ENCODE results near the gene TEX36. TPM values are rescaled to one million over a fixed set of nuclear protein-coding genes. Genes with fewer than 3 reads are reported as not detected.

Gene TEX36, protein sequence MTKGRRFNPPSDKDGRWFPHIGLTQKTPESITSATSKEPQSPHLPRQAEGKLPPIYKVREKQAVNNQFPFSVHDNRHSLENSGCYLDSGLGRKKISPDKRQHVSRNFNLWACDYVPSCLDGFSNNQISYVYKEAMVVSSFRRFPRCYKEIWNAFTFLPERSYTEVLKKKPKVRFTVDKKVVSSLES
- not detected in 2 replicates for total RNA-seq

DNA sequence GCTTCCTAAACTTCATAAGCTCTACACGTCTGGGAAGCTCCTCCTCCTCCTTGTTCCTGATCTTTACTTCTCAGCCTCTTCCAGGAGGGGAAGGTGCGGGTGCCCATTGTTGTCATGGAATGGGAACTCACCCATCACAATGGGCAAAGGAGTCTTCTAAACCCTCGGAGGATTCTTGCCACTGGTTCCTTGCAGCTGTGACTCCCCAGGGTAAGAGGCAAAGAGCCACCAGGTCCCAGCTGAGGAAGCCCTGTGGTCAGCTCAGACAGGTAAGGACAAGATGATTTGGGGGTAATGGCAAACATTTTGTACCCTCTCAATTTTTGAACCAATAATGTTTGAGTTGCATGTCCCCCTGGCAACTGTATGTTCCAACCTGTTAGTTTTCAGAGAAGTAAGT lies at the start of gene TEX36:
Gene TEX36, minus strand, starts transcription at position 101 of the 400 bp plus-strand sequence. CDS start 174 bp downstream, outside the sequence.

DNA sequence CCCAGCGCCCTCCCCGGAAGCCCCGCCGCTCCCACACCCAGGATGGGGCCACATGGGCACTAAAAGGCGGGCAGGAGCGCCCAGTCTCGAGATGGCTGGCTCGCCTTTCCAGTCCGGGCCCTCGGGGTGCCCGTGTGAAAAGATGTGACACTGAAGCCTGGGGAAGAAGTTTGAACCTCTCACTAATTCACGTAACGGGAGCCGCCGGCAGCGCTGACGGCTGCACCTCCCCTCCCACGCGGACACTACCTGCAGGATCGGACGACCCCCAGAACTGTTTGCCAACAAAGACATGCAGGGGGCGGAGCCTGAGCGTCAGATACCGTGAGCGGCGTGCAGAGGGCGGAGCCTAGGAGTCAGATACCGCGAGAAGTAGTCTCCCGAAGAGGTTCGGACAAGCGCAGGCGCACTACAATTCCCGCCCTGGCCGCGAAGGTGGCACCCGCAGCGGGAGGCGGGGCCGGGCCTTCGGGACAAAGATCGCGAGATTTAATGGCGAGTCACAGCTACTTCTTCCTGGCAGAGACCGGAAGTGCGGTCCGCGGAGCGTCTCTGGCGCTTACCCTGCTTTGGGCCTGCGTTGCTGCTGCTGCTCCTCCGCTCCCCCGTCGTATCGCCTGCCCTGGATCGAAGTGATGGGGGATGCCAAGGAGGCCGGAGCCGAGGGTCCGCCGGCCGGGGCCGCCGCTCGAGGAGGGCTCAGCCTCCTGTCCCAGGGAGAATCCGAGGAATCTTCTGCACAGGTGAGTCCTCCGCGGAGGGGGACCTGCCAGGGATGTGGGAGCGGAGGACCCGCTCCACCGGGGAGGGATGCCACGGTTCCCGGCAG lies 36.4 kb upstream of the TEX36 start, which contains the start of gene EDRF1:
Gene EDRF1, plus strand, starts transcription at position 537 of the 829 bp plus-strand sequence. Its CDS starts 99 bp downstream, at position 636.

Other genes with a start within 250 kb of the TEX36 start
- gene EDRF1, start 36.5 kb upstream of the TEX36 start, total RNA-seq = 9.4 and 11.0 TPM in 2 replicates
- not detected in 2 replicates for gene MMP21, start 92.7 kb upstream of the TEX36 start, total RNA-seq
- gene UROS, start 140.1 kb upstream of the TEX36 start, total RNA-seq = 52.9 and 73.5 TPM in 2 replicates
- gene BCCIP, start 140.4 kb upstream of the TEX36 start, total RNA-seq = 39.9 and 52.3 TPM in 2 replicates
- gene DHX32, start 198.1 kb upstream of the TEX36 start, total RNA-seq = 28.2 and 34.0 TPM in 2 replicates
- gene FANK1, start 213.4 kb upstream of the TEX36 start, total RNA-seq = 1.3 and 2.5 TPM in 2 replicates